Activated CD4-positive, alpha-beta T cell treated with anti-CD3 and anti-CD28 coated beads for 36 hours (primary cell): ENCODE data around the gene MSMP. TPM values are rescaled to one million over a fixed set of nuclear protein-coding genes. Genes with fewer than 3 reads are reported as not detected.

Experiments
- ATAC-seq: fragments of 200-7000 bp; cut with Tn5 transposase; one replicate; pipeline ENCODE4 v1.10.0; 2021; ENCODE audit warnings: mild to moderate bottlenecking, moderate library complexity
- CTCF ChIA-PET: fragments of 350-600 bp; sonication (Branson Sonifier 250); formaldehyde crosslinking; loops from one replicate; lab custom pipeline; 2021; ENCODE audit warnings: antibody characterized with exemption; lab: Charles Lee
- POLR2A ChIA-PET: fragments of 350-600 bp; sonication (Branson Sonifier 250); formaldehyde crosslinking; loops from one replicate; lab custom pipeline; 2021; ENCODE audit warnings: antibody characterized with exemption, inconsistent platforms; lab: Charles Lee
- DNase-seq: peaks from one replicate; pipeline ENCODE4 v3.0.0-alpha.2; 2020
- H3K27ac Mint-ChIP-seq: one replicate; pipeline ENCODE4 v1.8.0; 2021; ENCODE audit warnings: mixed read lengths
- H3K27me3 Mint-ChIP-seq: one replicate; pipeline ENCODE4 v1.8.0; 2021; ENCODE audit warnings: mixed read lengths
- H3K36me3 Mint-ChIP-seq: one replicate; pipeline ENCODE4 v1.8.0; 2021; ENCODE audit warnings: low read depth, mixed read lengths
- H3K4me1 Mint-ChIP-seq: one replicate; pipeline ENCODE4 v1.8.0; 2021; ENCODE audit warnings: mixed read lengths
- H3K4me3 Mint-ChIP-seq: one replicate; pipeline ENCODE4 v1.8.0; 2021; ENCODE audit warnings: mild to moderate bottlenecking, moderate library complexity, mixed read lengths
- H3K9me3 Mint-ChIP-seq: one replicate; pipeline ENCODE4 v1.8.0; 2021; ENCODE audit warnings: low read depth, mixed read lengths
- intact Hi-C, 2 experiments: fragments of 100-400 bp; cut with DNase I in 1 of 2; cut with micrococcal nuclease in 1 of 2; formaldehyde crosslinking; loops; one replicate each; pipeline versions ENCODE4 v1.14.2 to v1.15.1; 2022 to 2024; cut with DNase I, micrococcal nuclease
- total RNA-seq, 2 experiments: library from RNA; stranded (reverse); gene quantifications; one replicate each; pipeline ENCODE4 v1.2.3, GENCODE V29; 2021

The MSMP gene
- total RNA-seq, 2 experiments from 2014 or later, result 0.39 TPM; not detected in 1

DNA sequence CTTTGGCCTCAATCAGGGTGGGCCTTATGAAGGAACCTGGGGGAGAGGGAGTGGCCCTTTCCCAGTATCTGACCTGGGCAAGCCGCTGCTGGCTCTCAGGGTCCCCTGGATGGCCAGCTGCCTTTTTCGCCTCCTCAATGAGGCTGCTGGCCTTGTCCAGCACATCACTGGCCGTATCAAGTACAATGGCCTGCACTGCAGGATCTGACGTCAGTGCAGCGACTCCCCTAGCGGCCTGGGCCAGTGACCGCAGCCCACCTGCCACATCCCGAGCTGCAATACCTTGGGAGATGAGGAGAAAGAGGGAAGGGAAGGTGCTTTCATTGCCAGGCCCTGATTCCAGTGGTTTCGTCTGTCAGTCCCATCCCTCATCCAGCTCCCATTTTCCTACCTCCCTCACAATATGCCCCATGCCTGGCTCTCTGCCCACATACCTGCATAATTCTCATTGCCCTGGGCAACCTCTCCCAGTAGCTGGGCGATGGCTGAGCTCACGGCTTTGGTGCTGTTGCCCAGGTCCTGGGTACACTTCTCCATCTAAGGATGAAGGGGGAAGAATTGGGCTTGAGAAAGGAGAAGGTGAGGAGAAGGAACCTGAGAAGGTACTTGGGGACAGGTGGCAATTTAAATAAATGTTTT, 41.2 kb downstream of the MSMP start:
- H3K4me3 Mint-ChIP-seq, result no peak overlapping the region
- no peak overlapping the region for H3K27ac Mint-ChIP-seq
- DNase-seq, result no peak
- intact Hi-C loops, result no loop called here
- ATAC-seq, result no peak
- H3K27me3 Mint-ChIP-seq, result no peaks in the 10 kb centered on the region
- H3K36me3 Mint-ChIP-seq, result peaks cover 71% of the 10 kb centered on the region
- H3K9me3 Mint-ChIP-seq, result no peaks in the 10 kb centered on the region
- CTCF ChIA-PET, result interaction anchor here (0.7 to 4.0 kb wide), 9 partner anchors 13 to 556 kb away, joined by 3 to 22 read pairs (median 3); partner anchors contain the start of gene RUSC2
- peaks cover 7% of the 10 kb centered on the region for H3K4me1 Mint-ChIP-seq
- POLR2A ChIA-PET, result interaction anchor here (0.6 kb wide), 1 partner anchor 94 kb away, joined by 4 read pairs; no protein-coding TSS in a partner anchor

GRCh38 chr9:35711501-35712428, 42.3 kb downstream of the MSMP start:
- Mint-ChIP-seq H3K4me3 (no peak overlapping the region), H3K9me3 (no peaks in the 10 kb centered on the region), H3K27me3 (no peaks in the 10 kb centered on the region), H3K4me1 (peaks cover 7% of the 10 kb centered on the region), H3K36me3 (peaks cover 76% of the 10 kb centered on the region), H3K27ac (peak overlapping the region; percentile 42)
- DNase-seq (no peak), ATAC-seq (peak; percentile 69)
- ChIA-PET CTCF (interaction anchor here (0.6 to 4.0 kb wide), 7 partner anchors 15 to 222 kb away, joined by 3 to 22 read pairs (median 3); partner anchors contain the start of gene RUSC2), POLR2A (no interaction called here)
- intact Hi-C loops, result no loop called here

DNA sequence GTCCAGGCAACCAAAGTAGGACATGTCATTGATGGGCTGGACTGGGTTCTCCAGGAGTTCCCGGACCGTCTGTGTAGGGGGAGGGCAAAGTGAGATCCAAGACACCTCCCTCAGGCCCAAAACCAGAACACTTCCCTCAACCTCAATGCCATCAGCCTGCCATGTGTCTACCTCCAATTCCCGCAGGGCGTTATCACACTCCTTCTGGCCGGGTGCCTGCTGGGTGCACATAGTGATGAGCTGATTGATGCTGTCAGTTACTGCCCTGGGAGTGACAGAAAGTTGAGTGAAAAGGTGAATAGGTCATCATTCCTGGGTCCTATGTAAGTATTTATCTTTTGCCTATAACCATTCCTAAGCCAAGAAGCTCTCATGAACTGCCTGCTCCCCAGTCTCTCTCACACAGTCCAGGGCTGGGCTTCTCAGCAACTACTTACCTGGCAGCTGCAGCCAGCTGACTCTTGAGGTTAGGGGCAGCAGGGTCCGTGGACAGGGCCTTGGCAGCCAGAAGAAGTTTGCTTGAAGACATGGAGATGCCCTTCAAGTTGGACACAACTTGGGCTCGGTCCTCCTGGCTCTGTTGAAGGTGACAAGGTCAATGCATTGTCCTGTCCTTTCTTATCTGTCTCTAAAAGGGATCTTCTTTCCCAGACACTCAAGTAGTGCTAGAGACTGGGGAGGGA, 43.1 kb downstream of the MSMP start:
- intact Hi-C loops, result no loop called here
- H3K36me3 Mint-ChIP-seq, result peaks cover 75% of the 10 kb centered on the region
- no peak overlapping the region for H3K27ac Mint-ChIP-seq
- no peaks in the 10 kb centered on the region for H3K9me3 Mint-ChIP-seq
- DNase-seq, result no peak
- H3K27me3 Mint-ChIP-seq, result no peaks in the 10 kb centered on the region
- ChIA-PET CTCF (interaction anchor here (0.6 to 4.0 kb wide), 4 partner anchors 14 to 193 kb away, joined by 3 to 22 read pairs (median 3); no protein-coding TSS in a partner anchor), POLR2A (no interaction called here)
- peaks cover 7% of the 10 kb centered on the region for H3K4me1 Mint-ChIP-seq
- no peak for ATAC-seq
- H3K4me3 Mint-ChIP-seq, result no peak overlapping the region

DNA sequence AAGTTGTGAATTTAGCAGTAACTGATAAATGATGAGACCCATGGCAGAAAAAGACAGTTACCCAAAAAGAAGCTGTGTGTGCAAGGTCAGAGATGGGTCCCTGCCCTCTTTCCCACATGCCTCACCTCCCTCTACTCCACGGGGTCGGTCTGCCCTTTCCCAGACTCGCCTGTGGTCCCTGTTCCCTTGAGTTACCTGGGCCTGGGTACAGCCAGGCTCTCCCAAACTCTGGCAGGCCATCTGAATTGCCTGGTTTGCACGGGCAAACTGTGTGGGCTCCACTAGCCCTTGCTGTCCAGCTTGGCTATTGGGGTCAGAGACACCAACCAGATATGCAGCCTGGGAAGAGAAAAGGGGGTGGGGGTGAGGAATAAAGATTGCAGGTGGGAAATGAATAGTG, 45.9 kb downstream of the MSMP start:
- CTCF ChIA-PET, result interaction anchor here (0.6 kb wide), 1 partner anchor 80 kb away, joined by 3 read pairs; no protein-coding TSS in a partner anchor
- H3K9me3 Mint-ChIP-seq, result no peaks in the 10 kb centered on the region
- H3K36me3 Mint-ChIP-seq, result peaks cover 75% of the 10 kb centered on the region
- intact Hi-C loops, result no loop called here
- no peaks in the 10 kb centered on the region for H3K27me3 Mint-ChIP-seq
- no peak for DNase-seq
- H3K27ac Mint-ChIP-seq, result no peak overlapping the region
- POLR2A ChIA-PET, result interaction anchor here (0.7 kb wide), 1 partner anchor 12 kb away, joined by 3 read pairs; no protein-coding TSS in a partner anchor
- no peak for ATAC-seq
- peaks cover 7% of the 10 kb centered on the region for H3K4me1 Mint-ChIP-seq
- no peak overlapping the region for H3K4me3 Mint-ChIP-seq

GRCh38 chr9:35706951-35707350, 47.1 kb downstream of the MSMP start:
- POLR2A ChIA-PET, result interaction anchor here (1.1 kb wide), 1 partner anchor 11 kb away, joined by 4 read pairs; no protein-coding TSS in a partner anchor

DNA sequence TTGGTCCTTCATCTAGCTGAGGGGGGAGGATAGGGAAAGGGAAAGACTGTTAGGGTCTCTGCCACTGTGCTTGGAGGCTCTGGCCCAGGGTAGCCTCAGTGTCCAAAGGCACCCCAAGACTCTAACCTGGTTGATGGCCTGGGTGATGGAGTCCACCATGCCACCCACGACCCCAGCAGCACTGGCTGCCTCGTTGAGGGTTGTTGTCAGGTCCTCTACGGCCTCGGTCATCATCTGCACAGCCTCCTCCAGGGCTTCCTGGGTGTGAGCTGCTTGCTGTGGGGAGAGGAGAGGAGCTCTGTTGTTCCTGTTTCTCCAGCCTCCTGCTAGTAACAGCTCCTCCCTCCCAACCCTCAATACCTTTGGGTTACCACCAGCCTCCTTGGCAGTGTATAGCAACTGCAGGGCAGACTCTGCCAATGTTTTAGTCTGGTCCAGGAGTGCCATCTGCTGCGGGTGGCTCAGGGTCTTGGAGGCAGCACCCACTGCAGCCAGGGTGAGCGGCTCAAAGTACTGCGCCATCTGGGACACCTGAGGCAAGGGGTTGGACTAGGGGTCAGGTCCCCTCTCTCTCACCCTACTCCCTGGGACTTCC, 48.1 kb downstream of the MSMP start:
- intact Hi-C loops, result no loop called here
- H3K36me3 Mint-ChIP-seq, result peaks cover 64% of the 10 kb centered on the region

More at GRCh38 chr9:35706951-35707350, 47.1 kb downstream of the MSMP start:
- intact Hi-C loops, result no loop called here
- CTCF ChIA-PET, result interaction anchor here (1.7 to 2.3 kb wide), 2 partner anchors 10 to 12 kb away, joined by 5 to 9 read pairs; no protein-coding TSS in a partner anchor
- no peaks in the 10 kb centered on the region for H3K9me3 Mint-ChIP-seq
- H3K27me3 Mint-ChIP-seq, result no peaks in the 10 kb centered on the region
- H3K27ac Mint-ChIP-seq, result no peak overlapping the region
- no peak for ATAC-seq
- H3K4me3 Mint-ChIP-seq, result no peak overlapping the region
- no peak for DNase-seq
- H3K4me1 Mint-ChIP-seq, result peaks cover 4% of the 10 kb centered on the region
- H3K36me3 Mint-ChIP-seq, result peaks cover 71% of the 10 kb centered on the region

DNA sequence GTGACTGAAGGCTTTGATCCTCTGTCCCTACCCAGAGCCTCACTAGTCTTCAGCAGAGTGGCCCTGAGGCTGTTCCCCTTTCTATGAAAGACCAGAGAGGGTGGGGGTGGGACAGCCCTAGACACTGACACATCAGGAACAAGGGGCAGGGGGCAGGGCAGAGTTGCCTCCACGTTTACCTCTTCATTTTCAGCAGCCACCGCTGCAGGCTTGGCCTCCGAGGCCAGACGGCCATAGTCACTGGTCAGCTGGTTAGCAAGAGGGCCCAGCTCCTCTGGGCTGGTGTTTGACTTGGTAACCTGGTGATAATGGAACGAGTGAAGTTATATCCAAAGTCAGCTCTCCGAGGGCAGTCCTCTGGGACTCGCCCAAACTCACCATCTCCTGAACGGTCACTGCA, 48.7 kb downstream of the MSMP start:
- no peak for DNase-seq
- Mint-ChIP-seq H3K4me3 (no peak overlapping the region), H3K36me3 (peaks cover 59% of the 10 kb centered on the region), H3K4me1 (no peaks in the 10 kb centered on the region), H3K27me3 (no peaks in the 10 kb centered on the region), H3K9me3 (no peaks in the 10 kb centered on the region), H3K27ac (no peak overlapping the region)
- ChIA-PET CTCF (interaction anchor here (0.6 to 2.3 kb wide), 5 partner anchors 9 to 107 kb away, joined by 3 to 9 read pairs (median 3); no protein-coding TSS in a partner anchor), POLR2A (no interaction called here)
- intact Hi-C loops, result no loop called here
- no peak for ATAC-seq

More for the DNA sequence above, 48.1 kb downstream of the MSMP start:
- Mint-ChIP-seq H3K27me3 (no peaks in the 10 kb centered on the region), H3K4me3 (no peak overlapping the region), H3K9me3 (no peaks in the 10 kb centered on the region), H3K4me1 (no peaks in the 10 kb centered on the region), H3K27ac (no peak overlapping the region)
- ChIA-PET CTCF (interaction anchor here (0.6 to 2.3 kb wide), 6 partner anchors 9 to 107 kb away, joined by 3 to 9 read pairs (median 3); partner anchors contain the start of gene ARHGEF39), POLR2A (interaction anchor here (1.1 kb wide), 1 partner anchor 10 kb away, joined by 4 read pairs; no protein-coding TSS in a partner anchor)
- no peak for ATAC-seq
- no peak for DNase-seq

- CTCF ChIA-PET, result interaction anchor here (0.5 to 1.0 kb wide), 2 partner anchors 93 to 638 kb away, joined by 3 to 7 read pairs; no protein-coding TSS in a partner anchor
- ATAC-seq (no peak), DNase-seq (no peak)
- POLR2A ChIA-PET, result no interaction called here
- Mint-ChIP-seq H3K27ac (no peak overlapping the region), H3K4me3 (no peak overlapping the region), H3K36me3 (peaks cover 53% of the 10 kb centered on the region), H3K9me3 (no peaks in the 10 kb centered on the region), H3K4me1 (no peaks in the 10 kb centered on the region), H3K27me3 (no peaks in the 10 kb centered on the region)
- intact Hi-C loops, result no loop called here
Measured at GRCh38 chr9:35703906-35704672, 50.0 kb downstream of the MSMP start.
